Activated naive CD8-positive, alpha-beta T cell treated with anti-CD3 and anti-CD28 coated beads, Interleukin-2, amount 10 ng/mL, durations not matched to agents 7 days and 5 days (primary cell): ENCODE data around the gene MRRF. TPM values are rescaled to one million over a fixed set of nuclear protein-coding genes. Genes with fewer than 3 reads are reported as not detected.

Experiments
- ATAC-seq: fragments of 150-1000 bp; cut with Tn5 transposase; one replicate; pipeline ENCODE4 v1.10.0; 2021; ENCODE audit warnings: low read depth, moderate library complexity
- POLR2A ChIA-PET: fragments of 350-600 bp; sonication (Branson Sonifier 250); formaldehyde crosslinking; loops from one replicate; lab custom pipeline; 2021; ENCODE audit warnings: antibody characterized with exemption; lab: Charles Lee
- DNase-seq: peaks from one replicate; pipeline ENCODE4 v3.0.0; 2021
- H3K27ac Mint-ChIP-seq: one replicate; pipeline ENCODE4 v1.8.0; 2022; ENCODE audit warnings: mild to moderate bottlenecking, mixed read lengths
- H3K27me3 Mint-ChIP-seq: one replicate; pipeline ENCODE4 v1.8.0; 2022; ENCODE audit warnings: mild to moderate bottlenecking, moderate library complexity, mixed read lengths
- H3K36me3 Mint-ChIP-seq: one replicate; pipeline ENCODE4 v1.8.0; 2021; ENCODE audit warnings: mild to moderate bottlenecking, mixed read lengths
- H3K4me1 Mint-ChIP-seq: one replicate; pipeline ENCODE4 v1.8.0; 2021; ENCODE audit warnings: mixed read lengths
- H3K4me3 Mint-ChIP-seq: one replicate; pipeline ENCODE4 v1.8.0; 2022; ENCODE audit warnings: mild to moderate bottlenecking, moderate library complexity, mixed read lengths
- H3K9me3 Mint-ChIP-seq: one replicate; pipeline ENCODE4 v1.8.0; 2021; ENCODE audit warnings: mixed read lengths
- total RNA-seq, 2 experiments: library from RNA; stranded (reverse); gene quantifications; one replicate each; pipeline ENCODE4 v1.2.3, GENCODE V29; 2021

Gene MRRF
- total RNA-seq, 2 experiments from 2014 or later, result 28.4 to 29.0 TPM

GRCh38 chr9:122268041-122268814 lies 3.5 kb downstream of the MRRF start:
- Mint-ChIP-seq H3K4me1 (peaks cover 20% of the 10 kb centered on the region), H3K4me3 (no peak overlapping the region), H3K27ac (no peak overlapping the region), H3K9me3 (no peaks in the 10 kb centered on the region), H3K27me3 (no peaks in the 10 kb centered on the region), H3K36me3 (peaks cover 22% of the 10 kb centered on the region)
- POLR2A ChIA-PET, result no interaction called here
- DNase-seq (no peak), ATAC-seq (no peak)

- Mint-ChIP-seq H3K4me1 (no peaks in the 10 kb centered on the region), H3K27ac (no peak overlapping the region)
These were observed 9.4 kb downstream of the MRRF start for GRCh38 chr9:122274055-122274454.

GRCh38 chr9:122276096-122276495 lies 11.4 kb downstream of the MRRF start:
- no peak overlapping the region for H3K4me3 Mint-ChIP-seq
- ATAC-seq (no peak), DNase-seq (no peak)
- no peaks in the 10 kb centered on the region for H3K27me3 Mint-ChIP-seq
- POLR2A ChIA-PET, result no interaction called here
- H3K9me3 Mint-ChIP-seq, result peaks cover 1% of the 10 kb centered on the region
- H3K36me3 Mint-ChIP-seq, result peaks cover 49% of the 10 kb centered on the region
- no peak overlapping the region for H3K27ac Mint-ChIP-seq
- no peaks in the 10 kb centered on the region for H3K4me1 Mint-ChIP-seq

More at GRCh38 chr9:122274055-122274454, 9.4 kb downstream of the MRRF start:
- ATAC-seq, result no peak
- H3K36me3 Mint-ChIP-seq, result peaks cover 53% of the 10 kb centered on the region
- DNase-seq, result no peak
- H3K9me3 Mint-ChIP-seq, result peaks cover 1% of the 10 kb centered on the region
- H3K27me3 Mint-ChIP-seq, result no peaks in the 10 kb centered on the region
- POLR2A ChIA-PET, result no interaction called here
- no peak overlapping the region for H3K4me3 Mint-ChIP-seq

- Mint-ChIP-seq H3K4me3 (no peak overlapping the region), H3K9me3 (peaks cover 1% of the 10 kb centered on the region), H3K27me3 (no peaks in the 10 kb centered on the region), H3K4me1 (no peaks in the 10 kb centered on the region), H3K36me3 (peaks cover 45% of the 10 kb centered on the region), H3K27ac (no peak overlapping the region)
- ATAC-seq, result no peak
- no peak for DNase-seq
- POLR2A ChIA-PET, result interaction anchor here (0.9 kb wide), 1 partner anchor 13 kb away, joined by 3 read pairs; the partner anchor contains the start of genes MRRF and RBM18
These were observed 12.7 kb downstream of the MRRF start for GRCh38 chr9:122277285-122277897.

GRCh38 chr9:122281368-122281767 lies 16.7 kb downstream of the MRRF start:
- Mint-ChIP-seq H3K4me3 (no peak overlapping the region), H3K36me3 (peaks cover 20% of the 10 kb centered on the region), H3K4me1 (no peaks in the 10 kb centered on the region), H3K9me3 (peaks cover 1% of the 10 kb centered on the region), H3K27me3 (no peaks in the 10 kb centered on the region), H3K27ac (no peak overlapping the region)
- DNase-seq, result no peak
- ATAC-seq, result no peak
- POLR2A ChIA-PET, result no interaction called here

- no peak overlapping the region for H3K4me3 Mint-ChIP-seq
- H3K27ac Mint-ChIP-seq, result no peak overlapping the region
- DNase-seq (no peak), ATAC-seq (no peak)
- no peaks in the 10 kb centered on the region for H3K9me3 Mint-ChIP-seq
- no peaks in the 10 kb centered on the region for H3K4me1 Mint-ChIP-seq
- POLR2A ChIA-PET, result no interaction called here
- no peaks in the 10 kb centered on the region for H3K27me3 Mint-ChIP-seq
- peaks cover 15% of the 10 kb centered on the region for H3K36me3 Mint-ChIP-seq
These were observed 22.1 kb downstream of the MRRF start for GRCh38 chr9:122286764-122287163.

GRCh38 chr9:122287214-122287720 lies 22.6 kb downstream of the MRRF start:
- H3K4me3 Mint-ChIP-seq, result no peak overlapping the region
- DNase-seq (no peak), ATAC-seq (no peak)
- H3K27me3 Mint-ChIP-seq, result no peaks in the 10 kb centered on the region
- no peaks in the 10 kb centered on the region for H3K9me3 Mint-ChIP-seq
- peaks cover 17% of the 10 kb centered on the region for H3K36me3 Mint-ChIP-seq
- POLR2A ChIA-PET, result interaction anchor here (0.6 kb wide), 1 partner anchor 176 kb away, joined by 3 read pairs; no protein-coding TSS in a partner anchor
- no peaks in the 10 kb centered on the region for H3K4me1 Mint-ChIP-seq
- H3K27ac Mint-ChIP-seq, result no peak overlapping the region

- ATAC-seq (no peak), DNase-seq (no peak)
- no peak overlapping the region for H3K27ac Mint-ChIP-seq
- H3K9me3 Mint-ChIP-seq, result no peaks in the 10 kb centered on the region
- no peaks in the 10 kb centered on the region for H3K4me1 Mint-ChIP-seq
- H3K36me3 Mint-ChIP-seq, result peaks cover 23% of the 10 kb centered on the region
- H3K27me3 Mint-ChIP-seq, result no peaks in the 10 kb centered on the region
- H3K4me3 Mint-ChIP-seq, result no peak overlapping the region
- POLR2A ChIA-PET, result no interaction called here
These were observed 26.8 kb downstream of the MRRF start for GRCh38 chr9:122291458-122291857.

GRCh38 chr9:122294531-122294930 lies 29.8 kb downstream of the MRRF start:
- Mint-ChIP-seq H3K27me3 (no peaks in the 10 kb centered on the region), H3K27ac (no peak overlapping the region), H3K9me3 (no peaks in the 10 kb centered on the region), H3K36me3 (peaks cover 17% of the 10 kb centered on the region), H3K4me1 (peaks cover 2% of the 10 kb centered on the region), H3K4me3 (no peak overlapping the region)
- no peak for ATAC-seq
- POLR2A ChIA-PET, result no interaction called here
- no peak for DNase-seq

- peaks cover 20% of the 10 kb centered on the region for H3K36me3 Mint-ChIP-seq
These were observed 32.8 kb downstream of the MRRF start for GRCh38 chr9:122297512-122297911.

GRCh38 chr9:122302237-122303093 lies 37.8 kb downstream of the MRRF start:
- POLR2A ChIA-PET, result no interaction called here
- no peaks in the 10 kb centered on the region for H3K9me3 Mint-ChIP-seq
- DNase-seq, result no peak
- ATAC-seq, result no peak
- H3K36me3 Mint-ChIP-seq, result peaks cover 12% of the 10 kb centered on the region
- H3K4me1 Mint-ChIP-seq, result peaks cover 10% of the 10 kb centered on the region
- no peak overlapping the region for H3K27ac Mint-ChIP-seq
- no peaks in the 10 kb centered on the region for H3K27me3 Mint-ChIP-seq
- H3K4me3 Mint-ChIP-seq, result no peak overlapping the region

More at GRCh38 chr9:122297512-122297911, 32.8 kb downstream of the MRRF start:
- H3K4me1 Mint-ChIP-seq, result peaks cover 2% of the 10 kb centered on the region
- DNase-seq, result no peak
- POLR2A ChIA-PET, result no interaction called here
- no peaks in the 10 kb centered on the region for H3K9me3 Mint-ChIP-seq
- no peaks in the 10 kb centered on the region for H3K27me3 Mint-ChIP-seq
- no peak overlapping the region for H3K27ac Mint-ChIP-seq
- no peak overlapping the region for H3K4me3 Mint-ChIP-seq
- ATAC-seq, result no peak

GRCh38 chr9:122307061-122307460 lies 42.4 kb downstream of the MRRF start:
- POLR2A ChIA-PET, result no interaction called here
- H3K9me3 Mint-ChIP-seq, result no peaks in the 10 kb centered on the region
- no peak for ATAC-seq

GRCh38 chr9:122307925-122308324 lies 43.2 kb downstream of the MRRF start:
- peaks cover 9% of the 10 kb centered on the region for H3K4me1 Mint-ChIP-seq
- no peak overlapping the region for H3K4me3 Mint-ChIP-seq
- POLR2A ChIA-PET, result no interaction called here
- H3K27ac Mint-ChIP-seq, result no peak overlapping the region
- H3K9me3 Mint-ChIP-seq, result no peaks in the 10 kb centered on the region
- H3K27me3 Mint-ChIP-seq, result no peaks in the 10 kb centered on the region
- no peak for ATAC-seq
- DNase-seq, result no peak
- peaks cover 6% of the 10 kb centered on the region for H3K36me3 Mint-ChIP-seq

More at GRCh38 chr9:122307061-122307460, 42.4 kb downstream of the MRRF start:
- H3K4me3 Mint-ChIP-seq, result no peak overlapping the region
- no peak overlapping the region for H3K27ac Mint-ChIP-seq
- peaks cover 6% of the 10 kb centered on the region for H3K36me3 Mint-ChIP-seq
- no peak for DNase-seq
- peaks cover 9% of the 10 kb centered on the region for H3K4me1 Mint-ChIP-seq
- H3K27me3 Mint-ChIP-seq, result no peaks in the 10 kb centered on the region
